H9 (cell line): Measurements from ENCODE around the gene MRPL18. TPM values are rescaled to one million over a fixed set of nuclear protein-coding genes. Genes with fewer than 3 reads are reported as not detected.

ENCODE experiments used
- DNase-seq: peaks from one replicate; pipeline ENCODE4 v3.0.0-alpha.2; 2017
- H2AFZ ChIP-seq: one replicate; pipeline ENCODE4 v1.6.1; 2013; ENCODE audit warnings: mild to moderate bottlenecking, low read length, control low read depth, moderate library complexity
- H2AK5ac ChIP-seq: 2 replicates; pipeline ENCODE4 v1.6.1; 2013; ENCODE audit warnings: low read length, control low read depth, mixed read lengths; ENCODE audit not compliant: insufficient read length
- H2BK120ac ChIP-seq: one replicate; pipeline ENCODE4 v1.6.1; 2013; ENCODE audit warnings: low read depth, mild to moderate bottlenecking, low read length, control low read depth, inconsistent platforms; ENCODE audit not compliant: poor library complexity, severe bottlenecking
- H2BK12ac ChIP-seq: 2 replicates; pipeline ENCODE4 v1.6.1; 2013; ENCODE audit warnings: low read length, control low read depth, mixed read lengths, low read depth; ENCODE audit not compliant: insufficient read length
- H2BK15ac ChIP-seq: 2 replicates; pipeline ENCODE4 v1.6.1; 2013; ENCODE audit warnings: low read depth, low read length, control low read depth
- H2BK20ac ChIP-seq: one replicate; pipeline ENCODE4 v1.6.1; 2013; ENCODE audit warnings: low read depth, mild to moderate bottlenecking, low read length, control low read depth, inconsistent platforms; ENCODE audit not compliant: poor library complexity, severe bottlenecking
- H2BK5ac ChIP-seq: 2 replicates; pipeline ENCODE4 v1.6.1; 2013; ENCODE audit warnings: low read length, control low read depth, mixed read lengths; ENCODE audit not compliant: insufficient read length
- H3K14ac ChIP-seq: 2 replicates; pipeline ENCODE4 v1.6.1; 2013; ENCODE audit warnings: low read length, control low read depth; ENCODE audit not compliant: insufficient read depth
- H3K18ac ChIP-seq: 2 replicates; pipeline ENCODE4 v1.6.1; 2013; ENCODE audit warnings: low read depth, mild to moderate bottlenecking, mixed read lengths, low read length, control low read depth; ENCODE audit not compliant: insufficient read length
- H3K23ac ChIP-seq: 2 replicates; pipeline ENCODE4 v1.6.1; 2013; ENCODE audit warnings: low read length, control low read depth, mixed read lengths, low read depth; ENCODE audit not compliant: insufficient read length
- H3K23me2 ChIP-seq: 2 replicates; pipeline ENCODE4 v1.6.1; 2013; ENCODE audit warnings: low read depth, mild to moderate bottlenecking, mixed read lengths, low read length, control low read depth; ENCODE audit not compliant: insufficient read length, poor library complexity, severe bottlenecking
- H3K27ac ChIP-seq: 2 replicates; pipeline ENCODE4 v1.5.1; 2013; ENCODE audit warnings: low read length, control low read depth, mixed read lengths, low read depth; ENCODE audit not compliant: insufficient read length
- H3K27me3 ChIP-seq: 2 replicates; pipeline ENCODE4 v1.6.1; 2013; ENCODE audit warnings: low read length, control low read depth, inconsistent platforms; ENCODE audit not compliant: insufficient read depth
- H3K4ac ChIP-seq: 2 replicates; pipeline ENCODE4 v1.6.1; 2013; ENCODE audit warnings: low read depth, mild to moderate bottlenecking, control low read depth, inconsistent platforms, low read length, moderate library complexity
- H3K4me1 ChIP-seq: 2 replicates; pipeline ENCODE4 v1.6.1; 2013; ENCODE audit warnings: low read length, control low read depth, inconsistent platforms; ENCODE audit not compliant: insufficient read depth
- H3K4me2 ChIP-seq: 2 replicates; pipeline ENCODE4 v1.6.1; 2013; ENCODE audit warnings: low read length, control low read depth, mixed read lengths; ENCODE audit not compliant: insufficient read length, insufficient read depth
- H3K56ac ChIP-seq: 2 replicates; pipeline ENCODE4 v1.6.1; 2013; ENCODE audit warnings: low read depth, mild to moderate bottlenecking, mixed read lengths, low read length, control low read depth; ENCODE audit not compliant: insufficient read length
- H3K79me1 ChIP-seq: 2 replicates; pipeline ENCODE4 v1.6.1; 2013; ENCODE audit warnings: low read depth, mild to moderate bottlenecking, moderate library complexity, low read length, control low read depth, inconsistent platforms; ENCODE audit not compliant: insufficient read depth, poor library complexity, severe bottlenecking
- H3K79me2 ChIP-seq: 2 replicates; pipeline ENCODE4 v1.6.1; 2013; ENCODE audit warnings: low read length, control low read depth, inconsistent platforms; ENCODE audit not compliant: insufficient read depth
- H3K9ac ChIP-seq: 2 replicates; pipeline ENCODE4 v1.6.1; 2013; ENCODE audit warnings: low read length, control low read depth, mixed read lengths; ENCODE audit not compliant: insufficient read length; ENCODE audit errors: extremely low read depth
- H3K9me3 ChIP-seq: one replicate; pipeline ENCODE4 v1.6.1; 2013; ENCODE audit warnings: low read depth, low read length, inconsistent platforms; ENCODE audit not compliant: control insufficient read depth
- H3T11ph ChIP-seq: one replicate; pipeline ENCODE4 v1.6.1; 2013; ENCODE audit warnings: mild to moderate bottlenecking, low read length, control low read depth, inconsistent platforms
- H4K20me1 ChIP-seq: one replicate; pipeline ENCODE4 v1.6.1; 2013; ENCODE audit not compliant: control insufficient read depth, insufficient read length, insufficient read depth
- H4K5ac ChIP-seq: 2 replicates; pipeline ENCODE4 v1.6.1; 2013; ENCODE audit warnings: low read depth, mild to moderate bottlenecking, mixed read lengths, low read length, control low read depth; ENCODE audit not compliant: insufficient read length
- H4K8ac ChIP-seq: replicated peaks from 2 replicates; pipeline ENCODE4 v1.6.1; 2013; ENCODE audit warnings: low read length, control low read depth, mixed read lengths, low read depth; ENCODE audit not compliant: insufficient read length
- H4K91ac ChIP-seq: 2 replicates; pipeline ENCODE4 v1.6.1; 2013; ENCODE audit warnings: low read depth, mild to moderate bottlenecking, moderate library complexity, mixed read lengths, low read length, control low read depth; ENCODE audit not compliant: insufficient read length
- H3K27ac Mint-ChIP-seq, 3 experiments: 2 replicates in 2 of 3; 3 replicates in 1 of 3; pipeline ENCODE4 v1.8.0; 2020 to 2021; ENCODE audit warnings: mixed read lengths in 3 of 3, mild to moderate bottlenecking in 1 of 3, moderate library complexity in 1 of 3
- H3K27me3 Mint-ChIP-seq: 2 replicates; pipeline ENCODE4 v1.8.0; 2021; ENCODE audit warnings: low read depth, mild to moderate bottlenecking, moderate library complexity, mixed read lengths
- H3K36me3 Mint-ChIP-seq, 3 experiments: 2 replicates in 2 of 3; 3 replicates in 1 of 3; pipeline ENCODE4 v1.8.0; 2020 to 2021; ENCODE audit warnings: low read depth in 3 of 3, mixed read lengths in 3 of 3; ENCODE audit not compliant: insufficient read depth in 1 of 3
- H3K4me1 Mint-ChIP-seq, 2 experiments: 2 replicates each; pipeline ENCODE4 v1.8.0; 2020; ENCODE audit warnings: mixed read lengths in 2 of 2
- H3K4me3 Mint-ChIP-seq, 2 experiments: 2 replicates in 1 of 2; 3 replicates in 1 of 2; pipeline ENCODE4 v1.8.0; 2020 to 2021; ENCODE audit warnings: mild to moderate bottlenecking in 2 of 2, mixed read lengths in 2 of 2, moderate library complexity in 1 of 2
- H3K9me3 Mint-ChIP-seq, 2 experiments: 2 replicates in 1 of 2; 3 replicates in 1 of 2; pipeline ENCODE4 v1.8.0; 2020; ENCODE audit warnings: mild to moderate bottlenecking in 2 of 2, mixed read lengths in 2 of 2, moderate library complexity in 1 of 2
- CTCF ChIP-seq: fragments of 200-600 bp; sonication (generic); conservative IDR thresholded peaks from 3 replicates; pipeline ENCODE4 v1.8.0; 2021; ENCODE audit warnings: antibody characterized with exemption, mild to moderate bottlenecking
- WGBS: extraction: QIAGEN DNeasy Blood & Tissue Kit; methylation state at CpG from one replicate; pipeline ENCODE4 v1.1.7; 2013; ENCODE audit warnings: missing lambda C conversion rate, low lambda C conversion rate, mixed read lengths; ENCODE audit not compliant: insufficient read length; ENCODE audit errors: extremely low coverage; 5-methylcytosine and 5-hydroxymethylcytosine counted together
- total RNA-seq: library from RNA; stranded (reverse); gene quantifications from 2 replicates; pipeline ENCODE4 v1.2.1, GENCODE V29; 2021

MRPL18 gene
- total RNA-seq, 1 experiment from 2014 or later, result 88.8 TPM

GRCh38 chr6:159801935-159802334, 11.7 kb downstream of the MRPL18 start:
- Mint-ChIP-seq H3K36me3 (peaks cover 4 to 27% (median 18%) of the 10 kb centered on the region in 3 experiments; a peak in 6 of 7 replicates), H3K27me3 (no peaks in the 10 kb centered on the region), H3K4me3 (no peak overlapping the region), H3K9me3 (no peaks in the 10 kb centered on the region), H3K27ac (no peak overlapping the region), H3K4me1 (peaks cover 4 to 12% of the 10 kb centered on the region in 2 experiments; a peak in 2 of 4 replicates)
- Histone ChIP-seq H3K14ac (no peak overlapping the region), H3K4me2 (no peak overlapping the region), H3K9me3 (no peaks in the 10 kb centered on the region), H2AK5ac (no peak overlapping the region), H3K4ac (no peak overlapping the region), H4K8ac (no peak overlapping the region), H4K20me1 (no peaks in the 10 kb centered on the region), H3K4me1 (no peaks in the 10 kb centered on the region; the same call in 1 of the 2 replicates), H2BK12ac (no peak overlapping the region), H3K79me2 (no peaks in the 10 kb centered on the region), H3K23me2 (no peaks in the 10 kb centered on the region), H3K27me3 (no peaks in the 10 kb centered on the region), H3T11ph (no peak overlapping the region), H4K91ac (no peak overlapping the region), H2BK20ac (no peak overlapping the region), H3K23ac (no peak overlapping the region), H4K5ac (no peak overlapping the region), H3K56ac (no peak overlapping the region), H2BK5ac (no peak overlapping the region), H3K27ac (no peak overlapping the region), H3K79me1 (no peaks in the 10 kb centered on the region), H3K9ac (no peak overlapping the region), H2BK120ac (no peak overlapping the region), H2BK15ac (no peak overlapping the region), H3K18ac (no peak overlapping the region), H2AFZ (no peak overlapping the region)
- no CpG with 5 or more reads among the region's 8 CpGs for WGBS
- DNase-seq, result no peak
- no peak for TF ChIP-seq CTCF
